ENCODE results near the gene THAP10.

DNA sequence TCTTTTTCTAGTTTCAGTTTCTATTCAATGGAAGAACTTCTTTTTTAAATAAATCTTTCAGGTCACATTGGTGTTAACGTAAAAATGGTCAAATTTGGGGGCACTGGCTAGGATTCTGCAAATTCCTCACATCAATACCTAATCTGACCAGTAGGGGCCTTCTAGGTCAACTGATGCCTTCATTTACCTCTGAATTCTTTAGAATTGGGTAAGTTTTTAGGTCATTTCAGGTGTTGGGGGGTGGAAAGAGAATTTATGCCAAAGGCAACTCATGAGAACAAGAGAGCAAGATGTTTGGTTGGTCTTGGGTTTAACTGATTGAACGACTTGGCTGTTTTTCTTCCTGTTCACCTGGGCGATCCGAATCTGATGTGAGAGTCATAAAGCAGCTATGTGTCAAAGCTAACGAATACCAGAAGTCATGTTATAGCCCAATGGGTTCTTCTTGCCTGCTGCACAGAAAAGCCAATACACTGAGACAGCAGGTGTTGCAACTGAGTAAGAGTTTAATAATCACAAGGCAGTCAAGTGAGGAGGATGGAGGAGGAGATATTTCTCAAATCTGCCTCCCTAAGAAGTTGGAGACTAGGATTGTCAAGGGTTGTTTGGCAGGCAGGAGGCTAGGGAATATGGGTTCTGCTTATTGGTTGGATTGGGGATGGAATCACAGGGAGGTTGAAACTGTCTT, 15.7 kb upstream of the THAP10 start:
- TF ChIP-seq, protein P1, sequence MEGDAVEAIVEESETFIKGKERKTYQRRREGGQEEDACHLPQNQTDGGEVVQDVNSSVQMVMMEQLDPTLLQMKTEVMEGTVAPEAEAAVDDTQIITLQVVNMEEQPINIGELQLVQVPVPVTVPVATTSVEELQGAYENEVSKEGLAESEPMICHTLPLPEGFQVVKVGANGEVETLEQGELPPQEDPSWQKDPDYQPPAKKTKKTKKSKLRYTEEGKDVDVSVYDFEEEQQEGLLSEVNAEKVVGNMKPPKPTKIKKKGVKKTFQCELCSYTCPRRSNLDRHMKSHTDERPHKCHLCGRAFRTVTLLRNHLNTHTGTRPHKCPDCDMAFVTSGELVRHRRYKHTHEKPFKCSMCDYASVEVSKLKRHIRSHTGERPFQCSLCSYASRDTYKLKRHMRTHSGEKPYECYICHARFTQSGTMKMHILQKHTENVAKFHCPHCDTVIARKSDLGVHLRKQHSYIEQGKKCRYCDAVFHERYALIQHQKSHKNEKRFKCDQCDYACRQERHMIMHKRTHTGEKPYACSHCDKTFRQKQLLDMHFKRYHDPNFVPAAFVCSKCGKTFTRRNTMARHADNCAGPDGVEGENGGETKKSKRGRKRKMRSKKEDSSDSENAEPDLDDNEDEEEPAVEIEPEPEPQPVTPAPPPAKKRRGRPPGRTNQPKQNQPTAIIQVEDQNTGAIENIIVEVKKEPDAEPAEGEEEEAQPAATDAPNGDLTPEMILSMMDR (IDR thresholded peaks at IDR 0.05): no peak
- no peak for TF ChIP-seq POLR2AphosphoS5 (IDR thresholded peaks at IDR 0.05; ENCODE audit: insufficient read depth in 1 of 2, low read depth in 1 of 2)
